GM21737 (cell line): ENCODE measurements around the gene B4GALT6.
A peak's percentile ranks its signal among the peaks of the same experiment; 100 is the strongest.

Experiments used
- ATAC-seq: cut with Tn5 transposase; IDR thresholded peaks from one replicate; pipeline ENCODE4 v1.9.1; 2021; ENCODE audit warnings: mild to moderate bottlenecking, moderate library complexity; ENCODE audit not compliant: unreplicated experiment

Gene B4GALT6

DNA sequence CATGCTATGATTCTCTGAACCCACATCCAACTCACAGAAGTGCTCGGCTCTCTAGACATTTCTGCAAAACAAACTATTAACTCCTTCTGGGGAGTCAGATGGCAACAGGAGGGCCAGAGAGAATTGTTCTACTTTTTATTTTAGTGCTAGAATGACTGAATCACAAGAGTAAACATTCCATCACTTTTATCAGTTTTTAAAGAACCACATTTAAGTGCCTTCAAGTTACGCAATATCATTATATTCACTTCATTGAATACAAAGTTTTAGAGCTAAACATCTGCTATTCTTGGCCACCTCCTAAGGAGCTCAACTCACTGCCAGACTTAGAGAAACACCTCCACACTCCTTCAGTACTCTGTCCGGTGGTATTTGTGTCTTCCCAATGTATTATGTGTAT is 22.4 kb downstream of the B4GALT6 start:
- no peak for ATAC-seq

DNA sequence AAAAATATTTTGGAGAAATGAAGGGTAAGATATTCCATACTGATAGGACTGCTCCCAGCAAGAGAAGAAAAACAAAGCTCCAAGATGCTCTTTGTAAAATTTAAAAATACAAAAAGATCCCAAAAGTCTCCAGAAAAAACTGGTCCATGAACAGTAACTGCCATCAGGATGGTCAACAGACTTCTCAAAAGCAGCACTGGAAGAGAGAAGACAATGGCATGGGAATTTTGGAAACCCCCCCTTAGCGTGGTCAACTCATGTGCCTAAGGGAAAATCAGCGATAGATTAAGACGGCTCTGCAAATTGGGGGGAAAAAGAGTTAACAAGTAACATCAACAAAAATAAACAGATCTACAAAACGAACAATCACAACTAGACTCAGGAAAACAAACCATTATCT is 23.6 kb downstream of the B4GALT6 start:
- ATAC-seq, result no peak

DNA sequence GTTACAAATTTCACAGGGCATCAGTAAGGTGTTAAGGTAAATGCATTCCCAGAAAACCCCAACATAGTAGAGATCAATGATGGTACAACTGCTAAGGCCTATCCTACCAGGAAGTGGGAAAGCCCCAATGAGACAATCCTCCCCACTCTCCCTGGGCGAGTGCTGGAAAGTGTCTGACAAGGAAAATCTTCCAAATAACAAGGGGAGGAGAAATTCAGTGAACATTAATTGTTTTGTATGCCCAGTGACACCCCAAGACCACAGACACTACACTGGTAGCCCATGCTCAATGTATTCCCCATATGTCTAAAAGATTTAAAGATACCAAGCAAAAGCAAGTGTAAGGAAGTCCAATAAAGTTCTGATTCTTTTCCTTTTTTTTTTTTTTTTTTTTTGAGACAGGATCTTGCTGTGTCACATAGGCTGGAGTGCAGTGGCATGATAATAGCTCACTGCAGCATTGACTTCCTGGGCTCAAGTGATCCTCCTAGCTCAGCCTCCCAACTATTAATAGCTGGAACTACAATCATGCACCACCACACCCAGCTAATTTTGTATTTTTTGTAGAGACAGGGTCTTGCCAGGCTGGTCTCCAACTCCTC is 24.7 kb downstream of the B4GALT6 start:
- ATAC-seq, result no peak

DNA sequence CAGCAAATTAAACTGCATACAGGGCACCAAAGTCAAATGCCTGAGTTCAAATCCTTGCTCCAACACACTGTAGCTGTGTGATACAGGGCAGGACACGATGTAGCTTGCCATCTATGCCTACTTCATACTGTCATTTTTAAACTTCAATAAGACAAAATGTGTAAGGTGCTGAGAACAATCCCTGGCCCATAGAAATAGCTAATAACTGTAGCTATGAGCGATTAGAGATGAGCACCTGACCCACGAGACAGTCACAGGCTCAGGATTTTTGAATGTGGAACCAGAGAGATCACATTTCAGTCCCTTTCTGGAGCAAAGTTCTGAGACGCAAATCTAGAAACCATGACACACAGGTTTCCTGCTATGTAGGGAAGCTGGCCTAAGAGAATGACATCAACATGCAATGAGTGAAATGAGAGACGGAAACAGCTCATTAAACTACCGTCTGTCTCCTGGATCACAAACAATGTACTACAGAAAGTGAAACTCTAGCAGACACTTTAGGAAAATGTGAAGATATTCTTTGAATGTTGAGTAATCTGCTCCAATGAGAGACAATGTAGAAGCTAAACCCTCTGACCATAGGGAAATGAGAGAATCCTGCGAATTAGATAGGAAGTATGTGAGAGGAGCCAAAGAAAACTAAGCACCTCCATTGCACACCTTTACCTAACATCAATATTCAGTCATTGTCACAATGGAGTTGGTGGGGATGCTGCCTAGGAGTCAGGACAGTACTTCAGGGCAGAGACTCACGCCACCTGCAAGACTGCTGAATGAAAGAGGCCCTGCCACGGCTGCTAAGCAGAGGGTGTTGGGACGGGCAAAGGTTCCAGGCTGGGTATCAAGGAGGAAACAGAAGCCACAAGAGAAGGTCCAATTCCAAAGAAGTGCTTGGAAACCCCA is 25.5 kb downstream of the B4GALT6 start:
- peak; percentile 57 for ATAC-seq

DNA sequence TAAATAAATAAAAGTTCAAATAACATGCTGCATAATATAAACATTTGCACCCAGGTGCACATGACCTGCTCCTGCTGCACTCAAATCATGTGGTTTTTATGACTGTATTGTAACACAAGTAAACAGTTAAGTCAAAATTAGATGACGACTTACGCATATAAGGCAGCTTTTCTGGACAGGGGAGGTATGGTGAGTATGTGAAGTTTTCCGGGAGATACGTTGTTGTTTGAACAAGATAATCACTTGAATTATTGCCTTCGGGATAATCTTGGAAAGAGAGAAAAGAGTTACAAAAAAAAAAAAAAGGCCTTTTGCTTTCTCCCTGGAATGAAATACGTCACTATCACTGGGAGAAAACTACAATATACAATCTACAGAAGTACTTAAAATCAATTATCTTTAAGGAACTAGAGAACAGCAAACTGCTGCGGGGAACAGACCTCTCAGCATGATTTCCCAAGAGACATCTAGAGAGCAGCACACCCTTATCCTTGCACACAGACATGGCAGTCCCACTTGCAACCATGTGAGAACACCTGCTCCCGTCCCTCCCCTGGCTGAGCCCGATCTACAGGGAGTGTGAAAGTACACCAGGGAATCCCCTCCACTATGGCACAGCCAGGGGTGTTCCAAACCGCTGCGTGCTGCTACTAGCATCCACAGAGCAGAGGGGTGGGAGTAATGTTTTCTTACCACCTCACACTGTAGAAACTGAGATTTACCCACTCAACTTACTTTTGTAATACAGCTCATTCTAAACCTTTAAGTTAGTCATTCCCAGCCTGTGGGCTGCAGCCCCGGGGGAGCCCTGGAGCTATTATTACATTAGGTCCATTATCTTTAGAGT is 26.3 kb downstream of the B4GALT6 start:
- ATAC-seq, result peak; percentile 78

DNA sequence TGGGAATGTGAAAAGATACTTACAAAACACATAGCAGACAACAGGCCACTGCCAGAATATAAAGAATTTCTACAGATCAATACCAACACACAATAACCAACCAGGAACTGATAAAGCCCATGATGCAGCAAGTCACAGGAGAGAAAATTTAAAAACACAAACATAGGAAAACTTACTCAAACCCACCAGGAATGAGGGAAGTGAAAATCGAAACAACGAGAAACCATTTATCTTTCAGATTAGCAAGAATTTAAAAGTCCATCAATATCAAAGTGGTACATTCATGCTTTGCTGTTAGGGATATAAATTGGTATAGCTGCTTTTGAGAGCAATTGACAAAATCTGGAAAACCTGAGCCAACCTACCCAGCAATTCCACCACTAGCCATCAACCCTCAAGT is 27.6 kb downstream of the B4GALT6 start:
- no peak for ATAC-seq

DNA sequence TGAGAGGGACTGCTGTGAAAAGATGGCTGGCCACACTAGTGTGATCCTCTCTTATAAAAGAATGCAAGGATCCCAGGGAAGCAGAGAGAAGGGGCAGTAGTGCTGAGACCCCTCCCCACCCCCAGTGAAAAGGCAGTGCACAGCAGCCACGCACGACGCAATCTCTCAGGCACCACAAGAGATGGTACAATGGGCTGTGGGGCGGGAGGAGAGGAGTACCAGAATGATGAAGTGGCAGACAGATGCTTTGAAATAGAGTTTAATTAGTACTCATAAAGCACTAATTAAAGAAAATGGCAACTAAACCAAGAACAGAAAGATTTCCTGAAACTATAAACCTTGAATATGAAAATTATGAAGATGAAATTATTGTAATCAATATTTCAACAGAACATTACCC is 29.0 kb downstream of the B4GALT6 start:
- ATAC-seq, result no peak

DNA sequence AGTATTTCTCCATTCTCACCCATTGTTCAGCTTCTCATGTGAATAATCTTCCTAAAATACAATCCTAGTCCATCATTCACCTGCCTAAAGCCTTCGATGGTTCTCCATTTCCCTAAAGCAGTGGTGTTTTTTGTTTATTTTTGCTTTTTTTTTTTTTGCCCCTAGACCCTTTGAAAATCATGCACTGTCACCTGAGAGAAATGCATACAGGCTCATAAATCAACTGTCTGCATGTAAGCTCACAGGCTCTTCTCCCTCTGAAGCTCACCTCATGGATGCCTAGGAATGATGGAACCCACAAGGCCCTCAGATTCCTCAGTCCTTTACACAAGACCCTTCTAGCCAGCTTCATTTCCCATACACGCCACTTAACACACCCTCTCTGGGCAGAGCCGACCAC is 31.5 kb downstream of the B4GALT6 start:
- no peak for ATAC-seq

DNA sequence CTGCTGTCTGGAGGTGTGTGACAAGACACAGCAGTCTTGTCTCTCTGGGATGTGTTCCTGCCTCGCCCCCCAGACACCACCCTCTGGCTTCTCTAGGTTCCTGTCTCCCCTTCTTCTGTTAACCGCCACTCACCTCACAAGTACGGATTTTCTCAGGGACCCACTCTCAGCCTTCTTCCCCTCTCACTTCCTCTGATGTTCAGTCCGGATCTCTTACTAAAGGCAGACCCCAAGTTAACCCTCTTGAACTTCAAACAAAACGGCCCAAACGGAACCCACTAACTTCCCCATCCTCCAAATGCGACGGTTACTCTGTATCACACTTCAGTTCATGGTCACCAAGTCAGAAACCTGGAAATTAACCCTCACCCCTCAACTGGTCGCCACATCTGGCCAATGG is 32.0 kb downstream of the B4GALT6 start:
- ATAC-seq, result no peak

DNA sequence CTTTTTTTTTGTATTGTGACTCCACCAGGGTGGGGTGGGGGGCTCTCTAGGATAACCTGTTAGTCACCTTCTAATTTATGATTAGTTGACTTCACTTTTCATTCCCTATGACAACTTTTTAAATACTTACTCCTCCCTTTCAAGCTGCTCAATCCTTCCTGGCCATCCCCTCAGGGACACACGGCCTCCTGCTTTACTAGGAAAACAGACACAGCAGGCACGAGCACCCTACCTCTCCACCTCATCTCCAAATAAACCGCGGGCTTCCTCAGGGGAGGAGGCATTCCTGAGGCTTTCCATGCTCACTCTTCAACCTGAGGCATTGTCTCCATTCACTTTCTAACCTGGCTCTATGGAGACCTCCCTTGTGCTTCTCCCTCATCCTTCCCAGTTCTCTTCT is 33.0 kb downstream of the B4GALT6 start:
- ATAC-seq, result no peak

DNA sequence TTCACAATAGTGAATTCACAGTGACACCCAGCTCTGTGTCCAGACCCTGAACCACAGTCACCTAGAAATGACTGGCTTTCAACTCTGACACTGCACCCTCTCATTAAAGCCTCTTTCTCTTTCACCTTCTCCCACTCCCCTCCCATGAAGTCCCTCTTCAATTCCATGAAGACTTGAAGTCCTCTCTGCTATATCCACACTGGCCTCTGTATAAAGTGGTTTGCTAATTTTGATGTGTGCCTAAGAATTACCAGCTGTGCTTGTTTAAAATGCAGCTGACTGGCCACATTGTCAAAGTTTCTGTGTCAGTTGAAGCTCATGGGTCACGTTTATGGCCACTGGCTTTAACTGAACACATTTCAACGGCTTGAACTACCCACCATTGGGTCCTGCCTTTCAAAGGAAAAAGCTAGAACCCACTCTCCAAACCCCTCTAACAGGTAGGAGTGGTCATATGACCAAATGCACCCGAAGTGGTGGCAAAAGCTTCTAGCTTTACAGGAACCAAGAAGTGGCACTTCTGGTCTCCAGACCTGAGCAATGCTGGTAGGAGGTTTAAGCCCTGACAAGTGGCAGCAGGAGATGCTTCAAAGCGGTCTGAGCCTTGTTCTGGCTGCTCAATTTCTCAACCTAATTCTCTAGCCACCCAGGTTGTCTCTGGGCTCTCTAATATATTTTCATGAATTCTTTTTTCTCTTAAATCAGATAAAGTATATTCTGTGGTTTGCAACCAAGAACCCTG is 34.2 kb downstream of the B4GALT6 start:
- ATAC-seq, result peak; percentile 49

DNA sequence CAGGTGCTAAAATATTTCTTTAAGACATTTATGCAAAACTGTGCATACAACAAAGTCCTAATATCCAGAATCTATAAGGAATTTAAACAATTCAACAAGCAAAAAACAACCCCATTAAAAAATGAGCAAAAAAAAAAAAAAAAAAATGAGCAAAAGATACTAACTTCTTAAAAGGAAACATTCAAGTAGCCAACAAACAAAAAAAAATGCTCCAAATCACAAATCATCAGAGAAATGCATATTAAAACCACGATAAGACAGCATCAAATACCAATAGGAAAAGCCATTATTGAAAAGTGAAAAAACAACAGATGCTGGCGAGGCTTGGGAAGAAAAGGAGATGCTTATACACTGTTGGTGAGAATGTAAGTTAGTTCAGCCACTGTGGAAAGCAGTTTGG is 34.9 kb downstream of the B4GALT6 start:
- no peak for ATAC-seq

DNA sequence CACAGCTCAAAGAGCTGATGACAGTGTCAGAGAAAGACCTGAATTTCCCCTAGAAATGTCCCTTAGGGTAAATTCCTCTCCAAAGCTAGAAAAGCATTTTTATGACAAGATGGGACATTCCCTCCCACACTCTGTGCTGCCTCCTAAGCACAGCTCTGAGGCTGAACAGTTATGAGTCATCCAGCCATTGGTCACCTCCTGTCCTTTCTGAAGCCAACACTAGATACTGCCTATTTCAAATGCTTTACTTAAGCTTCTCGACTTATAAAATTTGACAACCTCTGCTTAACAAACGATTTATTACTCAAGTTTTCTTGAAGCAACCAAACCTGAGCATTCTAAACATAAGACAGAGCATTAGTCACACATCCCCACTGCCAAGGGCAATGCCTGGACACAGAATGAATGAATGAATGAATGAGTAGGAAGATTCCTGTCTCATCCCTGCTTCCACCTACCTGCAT is 35.4 kb downstream of the B4GALT6 start:
- peak; percentile 53 for ATAC-seq

DNA sequence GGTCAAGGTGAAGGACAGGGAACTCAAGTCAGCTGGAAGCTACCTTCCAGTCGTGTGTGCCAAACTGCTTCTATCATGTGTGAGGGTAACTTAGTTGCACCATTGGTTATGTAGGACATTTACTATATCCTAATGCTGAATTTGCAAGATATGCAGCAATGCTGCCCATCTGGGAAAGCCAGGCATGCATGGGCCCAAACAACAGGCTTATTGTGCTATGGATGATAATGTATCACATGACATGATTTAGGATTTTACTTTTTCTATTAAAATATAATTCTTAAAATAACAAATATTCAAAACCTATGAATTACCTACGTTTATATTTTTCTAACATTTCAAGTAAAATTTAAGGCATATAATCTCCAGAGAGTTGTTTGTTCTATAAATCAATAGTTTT is 35.9 kb downstream of the B4GALT6 start:
- ATAC-seq, result no peak

DNA sequence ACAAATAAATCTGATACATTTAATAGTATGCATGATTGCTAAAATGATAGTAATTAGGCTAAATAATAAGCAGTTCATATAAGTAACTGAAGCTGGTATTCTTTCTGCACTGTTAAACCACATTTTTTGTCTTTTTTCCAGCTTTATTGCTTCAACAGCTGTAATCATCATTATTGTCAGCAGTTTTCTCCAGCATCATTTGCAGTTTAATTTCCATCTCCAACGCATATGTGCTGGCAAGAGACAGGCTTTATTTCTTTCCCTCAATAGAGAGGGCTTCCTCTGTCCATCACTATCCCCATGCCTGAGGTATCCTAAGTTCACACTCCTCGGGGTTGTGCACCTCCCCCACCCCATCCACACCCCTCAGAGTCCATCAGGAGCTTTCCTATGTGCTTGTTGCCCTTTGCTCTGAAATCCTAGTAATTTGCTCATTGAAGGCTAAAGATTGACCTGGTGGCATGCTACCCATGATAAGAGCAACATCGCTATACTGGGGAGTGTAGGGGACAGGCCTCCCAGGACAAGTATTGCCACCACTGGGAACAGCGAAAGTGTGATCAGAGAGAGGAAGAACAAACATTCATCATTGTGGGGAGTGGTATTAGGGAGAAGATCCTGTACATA is 37.1 kb downstream of the B4GALT6 start:
- no peak for ATAC-seq

DNA sequence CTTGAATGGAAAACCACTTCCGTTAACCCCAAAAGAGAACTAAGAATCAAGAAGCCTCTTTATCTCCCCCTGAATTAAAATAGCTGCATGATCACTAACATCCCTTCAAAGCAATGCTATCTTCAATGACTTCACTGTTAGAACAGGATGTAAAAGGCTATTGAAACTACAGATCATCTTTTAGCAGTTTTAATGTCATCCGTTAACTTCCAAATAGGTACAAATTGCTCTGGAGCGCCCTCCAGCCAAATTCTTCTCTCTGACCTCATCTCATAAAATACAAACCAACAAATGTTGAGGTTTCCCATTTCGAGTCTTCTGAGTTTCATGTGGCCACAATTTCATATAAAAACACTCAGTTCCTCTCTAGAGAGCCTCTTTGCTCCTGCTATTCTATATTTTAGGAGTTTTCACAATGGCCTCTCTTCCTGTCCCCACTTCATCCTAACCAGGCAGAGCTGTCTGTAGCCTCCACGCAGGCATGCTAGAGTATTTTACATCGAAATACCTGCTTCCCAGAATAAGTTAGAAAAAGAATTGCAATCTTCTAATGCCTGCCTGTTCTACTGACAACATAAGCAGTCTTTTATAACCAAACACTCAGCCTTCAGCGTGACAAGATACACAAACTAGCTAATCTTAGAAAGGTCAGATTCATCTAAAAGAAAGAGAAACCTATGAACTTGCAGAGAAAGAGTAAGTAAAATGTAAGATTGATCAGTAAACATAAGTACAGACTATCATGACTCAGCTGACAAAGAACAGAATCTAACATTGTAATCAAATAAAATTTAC is 37.9 kb downstream of the B4GALT6 start:
- ATAC-seq, result no peak

DNA sequence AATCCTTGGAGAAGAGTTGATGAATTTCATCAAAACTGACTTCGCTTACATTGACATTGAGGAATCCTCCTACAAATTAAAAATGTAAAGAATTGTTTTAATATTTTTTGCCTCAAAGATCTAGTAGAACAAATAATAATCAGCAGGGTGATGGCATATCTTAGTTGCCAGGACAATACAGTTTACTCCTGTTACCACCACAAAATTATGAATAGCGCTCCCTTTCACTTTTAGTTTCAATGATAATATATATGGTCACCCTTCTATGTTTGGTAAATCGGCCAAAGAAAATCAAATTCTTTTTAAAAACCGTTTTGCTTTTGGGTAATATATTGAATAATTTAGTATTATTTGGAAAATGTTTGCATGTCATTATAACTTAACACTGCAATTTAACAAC is 39.0 kb downstream of the B4GALT6 start:
- no peak for ATAC-seq

DNA sequence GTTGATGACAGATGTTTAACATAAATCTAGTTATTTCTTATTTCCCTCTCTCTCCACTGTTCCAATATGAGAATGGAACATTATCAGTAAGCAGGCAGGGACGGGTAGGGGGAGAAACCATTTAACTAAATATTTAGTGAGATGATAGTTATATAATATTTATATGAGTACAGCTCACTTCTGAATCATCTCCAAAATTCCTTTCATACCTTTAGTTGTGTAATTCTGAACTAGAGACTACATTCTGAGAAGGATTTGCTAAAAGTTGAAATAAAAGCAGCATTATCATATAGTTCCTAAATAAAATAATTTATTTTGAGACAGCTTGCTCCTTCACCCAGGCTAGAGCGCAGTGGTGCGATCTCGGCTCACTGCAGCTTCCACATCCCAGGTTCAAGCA is 41.4 kb downstream of the B4GALT6 start:
- ATAC-seq, result no peak

DNA sequence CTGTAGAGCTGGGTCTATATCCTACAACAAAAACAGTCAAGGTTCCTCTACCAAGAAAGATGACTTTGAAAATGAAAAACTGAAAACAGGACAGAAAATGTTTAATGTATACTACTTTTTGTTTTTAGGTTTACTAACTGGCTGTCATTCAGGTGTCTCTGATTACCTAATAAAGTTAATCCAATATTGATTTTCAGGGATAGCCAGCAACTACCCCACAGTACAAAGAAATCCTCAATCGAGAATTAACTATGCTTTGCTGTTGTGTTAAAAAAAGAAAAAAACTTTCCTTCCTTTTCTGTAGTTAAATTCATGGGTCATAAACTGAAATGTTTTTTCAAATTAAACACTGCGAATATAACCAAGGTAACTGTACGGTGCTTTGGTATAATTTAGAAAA is 46.9 kb downstream of the B4GALT6 start:
- ATAC-seq, result no peak

DNA sequence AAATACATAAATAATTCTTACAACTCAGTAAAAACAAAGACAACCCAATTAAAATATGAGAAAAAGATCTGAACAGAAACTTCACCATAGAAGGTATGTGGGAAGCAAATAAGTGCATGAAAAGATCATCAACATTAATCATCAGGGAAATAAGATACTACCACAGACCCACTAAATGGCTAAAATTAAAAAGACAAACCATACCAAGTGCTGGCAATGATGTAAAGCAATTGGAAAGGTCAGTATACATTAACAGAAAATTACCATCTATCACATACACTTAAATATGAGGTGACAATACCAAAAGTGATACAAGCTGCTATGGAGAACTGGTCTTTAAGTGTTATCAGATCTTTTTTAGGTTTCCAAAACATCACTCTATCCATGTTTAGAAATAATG is 48.0 kb downstream of the B4GALT6 start:
- no peak for ATAC-seq
